Astrocyte of the hippocampus (primary cell): Measurements from ENCODE around the gene NAPSA.
"Not testable (repeated sequence)": the region's sequence is repeated elsewhere in the genome, so short reads cannot be mapped to it uniquely, and the experiment has no call there.

ENCODE experiments used
- DNase-seq: peaks from one replicate; pipeline ENCODE4 v3.0.0; 2011; ENCODE audit warnings: low read depth, low spot score

Gene NAPSA

GRCh38 chr19:50361290-50362029 lies 4.0 kb downstream of the NAPSA start:
- no peak for DNase-seq

- DNase-seq, result no peak
Measured at GRCh38 chr19:50359328-50359818, 6.1 kb downstream of the NAPSA start.

- DNase-seq, result peak; percentile 58
Measured at GRCh38 chr19:50358483-50359327, 6.7 kb downstream of the NAPSA start.

- peak; percentile 76 for DNase-seq
Measured at GRCh38 chr19:50357178-50358100, 8.0 kb downstream of the NAPSA start.

- no peak for DNase-seq
Measured at GRCh38 chr19:50356691-50357177, 8.7 kb downstream of the NAPSA start.

- not testable (repeated sequence) for DNase-seq
Measured at GRCh38 chr19:50353487-50353880, 12.0 kb downstream of the NAPSA start.

- no peak for DNase-seq
Measured at GRCh38 chr19:50352242-50352641, 13.2 kb downstream of the NAPSA start.

- no peak for DNase-seq
Measured at GRCh38 chr19:50349277-50350057, 16.0 kb downstream of the NAPSA start.

GRCh38 chr19:50347089-50347581 lies 18.3 kb downstream of the NAPSA start:
- not testable (repeated sequence) for DNase-seq

- no peak for DNase-seq
Measured at GRCh38 chr19:50344661-50345318, 20.6 kb downstream of the NAPSA start.

GRCh38 chr19:50341091-50341564 lies 24.3 kb downstream of the NAPSA start:
- DNase-seq, result no peak

GRCh38 chr19:50340331-50340730 lies 25.1 kb downstream of the NAPSA start:
- DNase-seq, result no peak

GRCh38 chr19:50337031-50337430 lies 28.4 kb downstream of the NAPSA start:
- DNase-seq, result not testable (repeated sequence)

- DNase-seq, result no peak
Measured at GRCh38 chr19:50334741-50335421, 30.6 kb downstream of the NAPSA start.

GRCh38 chr19:50333737-50334617 lies 31.5 kb downstream of the NAPSA start:
- peak; percentile 89 for DNase-seq

GRCh38 chr19:50333235-50333736 lies 32.2 kb downstream of the NAPSA start:
- peak; percentile 90 for DNase-seq

- no peak for DNase-seq
Measured at GRCh38 chr19:50332244-50333038, 33.0 kb downstream of the NAPSA start.
